ENCODE data around the gene PRR7.

The PRR7 gene

GRCh38 chr5:177501874-177502678, 55.5 kb downstream of the PRR7 start:
- no peak for DNase-seq

GRCh38 chr5:177502886-177503285, 56.3 kb downstream of the PRR7 start:
- DNase-seq: no peak

GRCh38 chr5:177503351-177504085, 56.9 kb downstream of the PRR7 start:
- no peak for DNase-seq

GRCh38 chr5:177504086-177505056, 57.8 kb downstream of the PRR7 start:
- DNase-seq: no peak

GRCh38 chr5:177505075-177505474, 58.5 kb downstream of the PRR7 start:
- DNase-seq: no peak

Measured in retina (tissue), 1 donor.